ENCODE data around the gene SLC41A2. TPM values are rescaled to one million over a fixed set of nuclear protein-coding genes. Genes with fewer than 3 reads are reported as not detected.

The SLC41A2 gene
- total RNA-seq = 1 to 10 TPM; 3.3 to 7.9 TPM

GRCh38 chr12:104958001-104958804 lies at the start of gene SLC41A2:
SLC41A2 (minus strand) TSS chr12:104958290; CDS start chr12:104928527, 29,763 bp downstream.

GRCh38 chr12:104986022-104986941 lies 28.2 kb upstream of the SLC41A2 start, which contains the start of gene NOPCHAP1:
NOPCHAP1 (plus strand) TSS chr12:104986316; CDS start chr12:104986353, 37 bp downstream.

Other genes starting within 250 kb of the SLC41A2 start
- gene NOPCHAP1, start 28.0 kb upstream of the SLC41A2 start, total RNA-seq = 10 to 100 TPM; 12.0 to 21.0 TPM
- 10 to 100 TPM; 11.7 to 25.1 TPM for gene ALDH1L2, start 126.2 kb upstream of the SLC41A2 start, total RNA-seq
- 100 to 1,000 TPM; 131 to 166 TPM for gene WASHC4, start 149.4 kb upstream of the SLC41A2 start, total RNA-seq

Measured in melanocyte of skin (primary cell).